HepG2 (cell line): Measurements from ENCODE around the gene PTPRCAP. TPM values are rescaled to one million over a fixed set of nuclear protein-coding genes. Genes with fewer than 3 reads are reported as not detected.

Experiments
- ARNT2 ChIP-seq: sonication (generic); formaldehyde crosslinking; IDR thresholded peaks from 2 replicates; pipeline ENCODE4 v1.8.0; 2022; ENCODE audit warnings: mild to moderate bottlenecking, low read depth, missing genetic modification reagents, moderate library complexity
- CBFB ChIP-seq: sonication (generic); formaldehyde crosslinking; IDR thresholded peaks from 2 replicates; pipeline ENCODE4 v1.4.0; 2020; ENCODE audit warnings: missing genetic modification reagents
- ETV5 ChIP-seq: IDR thresholded peaks from 2 replicates; pipeline ENCODE4 v1.6.1; 2018; ENCODE audit warnings: missing biosample characterization, missing genetic modification reagents, inconsistent platforms, borderline replicate concordance
- GABPA ChIP-seq, 2 experiments: IDR thresholded peaks; 2 replicates each; pipeline ENCODE4 v1.6.1; 2011 to 2016; ENCODE audit warnings: low read depth in 2 of 2, low read length in 1 of 2, missing biosample characterization in 1 of 2, missing genetic modification characterization in 1 of 2
- GATA4 ChIP-seq: sonication (generic); IDR thresholded peaks from 2 replicates; pipeline ENCODE4 v1.6.1; 2016; ENCODE audit warnings: antibody characterized with exemption, low read depth, borderline replicate concordance
- KAT7 ChIP-seq: IDR thresholded peaks from 2 replicates; pipeline ENCODE4 v1.6.1; 2018; ENCODE audit warnings: borderline replicate concordance, missing compliant biosample characterization
- KAT8 ChIP-seq: IDR thresholded peaks from 2 replicates; pipeline ENCODE4 v1.6.1; 2016; ENCODE audit warnings: missing genetic modification reagents, missing compliant biosample characterization
- KDM4B ChIP-seq: sonication (generic); formaldehyde crosslinking; IDR thresholded peaks from 2 replicates; pipeline ENCODE4 v1.4.0; 2020; ENCODE audit warnings: missing genetic modification reagents
- NPAS2 ChIP-seq: sonication (generic); formaldehyde crosslinking; IDR thresholded peaks from 2 replicates; pipeline ENCODE4 v1.8.0; 2022; ENCODE audit warnings: mild to moderate bottlenecking, missing genetic modification reagents, borderline replicate concordance
- RARA ChIP-seq: IDR thresholded peaks from 2 replicates; pipeline ENCODE4 v1.6.1; 2016; ENCODE audit warnings: missing genetic modification reagents, missing compliant biosample characterization
- SKI ChIP-seq: fragments of 450-650 bp; IDR thresholded peaks from one replicate; pipeline ENCODE4 v1.6.1; 2018; ENCODE audit warnings: mild to moderate bottlenecking; ENCODE audit not compliant: partially characterized antibody
- SMYD3 ChIP-seq: sonication (generic); formaldehyde crosslinking; IDR thresholded peaks from 2 replicates; pipeline ENCODE4 v1.8.1; 2023; ENCODE audit warnings: mild to moderate bottlenecking, missing genetic modification reagents
- SPEN ChIP-seq: sonication (generic); formaldehyde crosslinking; IDR thresholded peaks from 2 replicates; pipeline ENCODE4 v1.5.1; 2020; ENCODE audit warnings: low read depth, mild to moderate bottlenecking, missing genetic modification reagents
- TAF1 ChIP-seq: sonication (generic); formaldehyde crosslinking; IDR thresholded peaks from 2 replicates; pipeline ENCODE4 v1.4.0; 2020; ENCODE audit warnings: missing genetic modification reagents
- TMF1 ChIP-seq: sonication (generic); formaldehyde crosslinking; IDR thresholded peaks from 2 replicates; pipeline ENCODE4 v1.8.1; 2022; ENCODE audit warnings: low read depth, missing genetic modification reagents
- TOPORS ChIP-seq: sonication (generic); formaldehyde crosslinking; IDR thresholded peaks from 2 replicates; pipeline ENCODE4 v1.8.0; 2023; ENCODE audit warnings: mild to moderate bottlenecking, missing genetic modification reagents
- YEATS4 ChIP-seq: sonication (generic); formaldehyde crosslinking; IDR thresholded peaks from 2 replicates; pipeline ENCODE4 v1.4.0; 2020; ENCODE audit warnings: missing genetic modification reagents, borderline replicate concordance
- ZFP41 ChIP-seq: sonication (generic); formaldehyde crosslinking; IDR thresholded peaks from 2 replicates; pipeline ENCODE4 v1.4.0; 2020; ENCODE audit warnings: mild to moderate bottlenecking, missing genetic modification reagents, borderline replicate concordance
- ZFX ChIP-seq: sonication (generic); formaldehyde crosslinking; IDR thresholded peaks from 2 replicates; pipeline ENCODE4 v1.4.0; 2020; ENCODE audit warnings: mild to moderate bottlenecking, low read depth, missing genetic modification reagents, moderate library complexity
- ZNF260 ChIP-seq: sonication (generic); formaldehyde crosslinking; IDR thresholded peaks from 2 replicates; pipeline ENCODE4 v1.4.0; 2020; ENCODE audit warnings: missing genetic modification reagents, low read depth, mild to moderate bottlenecking, borderline replicate concordance
- ZNF335 ChIP-seq: sonication (generic); formaldehyde crosslinking; IDR thresholded peaks from 2 replicates; pipeline ENCODE4 v1.4.0; 2020; ENCODE audit warnings: missing genetic modification reagents
- ZNF530 ChIP-seq: sonication (generic); formaldehyde crosslinking; IDR thresholded peaks from 2 replicates; pipeline ENCODE4 v1.5.0; 2020; ENCODE audit warnings: low read depth, mild to moderate bottlenecking, missing genetic modification reagents
- ZNF546 ChIP-seq: sonication (generic); formaldehyde crosslinking; conservative IDR thresholded peaks from 2 replicates; pipeline ENCODE4 v1.8.1; 2023; ENCODE audit warnings: mild to moderate bottlenecking, missing genetic modification reagents
- polyA plus RNA-seq, 8 experiments: library from polyadenylated mRNA; depleted of rRNA in 3 of 8; stranded (reverse) in 7 of 8; unstranded in 1 of 8; fragments of >200 nt; fragmentation: Illumina TruSeq in 4 of 8; extraction: Trizol in 4 of 8; gene quantifications; 2 replicates each; pipeline versions ENCODE4 v1.2.1 to v1.2.3, GENCODE V29; 2011 to 2016; ENCODE audit warnings: low read depth in 4 of 8, missing spikeins in 1 of 8, mixed read lengths in 1 of 8; ENCODE audit not compliant: insufficient read depth in 1 of 8
- total RNA-seq, 5 experiments: library from RNA; depleted of rRNA; stranded (reverse); fragments of >200 nt; fragmentation: Illumina TruSeq; extraction: Trizol; gene quantifications; 2 replicates each; pipeline ENCODE4 v1.2.3, GENCODE V29; 2016; ENCODE audit warnings: low read depth in 1 of 5
- TF ChIP-seq, protein P1 (sequence below): sonication (generic); formaldehyde crosslinking; IDR thresholded peaks from 2 replicates; pipeline ENCODE4 v1.5.0; 2020; ENCODE audit warnings: mild to moderate bottlenecking, missing genetic modification reagents, moderate library complexity
- TF ChIP-seq, protein P2 (sequence below): IDR thresholded peaks from 2 replicates; pipeline ENCODE4 v1.6.1; 2016; ENCODE audit warnings: missing genetic modification reagents, missing compliant biosample characterization
- TF ChIP-seq, protein P3 (sequence below): sonication (generic); formaldehyde crosslinking; IDR thresholded peaks from 2 replicates; pipeline ENCODE4 v1.5.0; 2020; ENCODE audit warnings: missing genetic modification reagents
- TF ChIP-seq, protein P4 (sequence below): sonication (generic); formaldehyde crosslinking; conservative IDR thresholded peaks from 2 replicates; pipeline ENCODE4 v1.4.0; 2020; ENCODE audit warnings: missing genetic modification reagents

Gene PTPRCAP
- total and polyA plus RNA-seq, 2 of the 13 experiments (the other 11 are each of a cell fraction or from before 2014, with no cell fraction given): 0.60 to 0.70 TPM

DNA sequence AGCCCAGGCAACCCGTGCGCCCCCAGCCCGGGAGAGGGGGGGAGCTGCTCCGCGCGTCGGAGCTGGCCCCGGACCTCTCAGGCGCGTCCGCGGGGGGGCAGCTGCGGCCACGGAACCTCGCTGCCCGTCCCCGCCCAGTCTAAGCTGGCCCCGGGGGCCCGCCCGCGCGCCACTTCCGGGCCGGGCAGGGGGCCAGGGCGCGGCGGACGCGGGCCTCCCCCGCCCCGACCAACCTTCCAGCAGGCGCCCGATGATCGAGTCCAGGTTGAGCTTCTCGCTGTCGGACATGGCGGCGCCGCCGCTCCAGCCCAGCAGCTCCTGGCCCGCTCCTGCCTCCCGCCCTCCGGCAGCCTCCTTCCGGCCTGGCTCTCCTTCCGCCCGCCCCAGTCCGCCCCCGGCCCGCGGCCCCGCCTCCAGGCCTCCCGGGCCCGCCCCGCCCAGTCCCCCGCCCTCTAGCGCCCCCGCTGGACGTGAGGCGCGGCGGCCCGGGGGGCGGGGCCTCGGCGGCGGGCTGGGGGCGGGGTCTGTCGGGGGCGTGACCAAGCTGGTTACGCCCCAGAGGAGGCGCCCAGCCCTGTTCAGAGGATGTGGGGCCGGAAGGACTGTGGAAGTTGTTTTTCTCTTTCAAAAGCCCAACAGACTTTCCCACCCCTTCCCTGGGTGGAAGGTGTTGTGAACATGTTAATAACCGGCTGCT, 35.8 kb downstream of the PTPRCAP start, which contains the start of gene PPP1CA (continued):
- TF ChIP-seq ARNT2 (0 out of 2 replicates have a peak, but pooled peaks have one; percentile 42), ZNF530 (CRISPR knock-in tag) (no peak), TAF1 (peak; percentile 13; the same call in 1 of the 2 replicates), ZNF335 (no peak), GABPA (IDR thresholded peaks at IDR 0.05; ENCODE audit: low read depth, low read length) (peak; percentile 67), GABPA (CRISPR knock-in tag; IDR thresholded peaks at IDR 0.05; ENCODE audit: low read depth) (peak; percentile 55; the same call in 1 of the 2 replicates), ZNF260 (CRISPR knock-in tag) (no peak), KAT7 (CRISPR knock-in tag) (no peak), ZNF546 (0 out of 2 replicates have a peak, but pooled peaks have one; percentile 62), GATA4 (0 out of 2 replicates have a peak, but pooled peaks have one; percentile 22), TMF1 (CRISPR knock-in tag) (peak; percentile 17; the same call in 1 of the 2 replicates), KAT8 (CRISPR knock-in tag) (peak; percentile 31; the same call in 1 of the 2 replicates), SPEN (peak; percentile 70), YEATS4 (CRISPR knock-in tag) (peak; percentile 69; the same call in 1 of the 2 replicates), ETV5 (CRISPR knock-in tag) (peak; percentile 73; the same call in 1 of the 2 replicates), RARA (CRISPR knock-in tag) (no peak), SKI (peak; percentile 9), NPAS2 (CRISPR knock-in tag) (no peak), ZFX (peak; percentile 47; the same call in 1 of the 2 replicates), ZFP41 (CRISPR knock-in tag) (no peak), KDM4B (no peak), SMYD3 (CRISPR knock-in tag) (no peak), CBFB (0 out of 2 replicates have a peak, but pooled peaks have one; percentile 9), TOPORS (CRISPR knock-in tag) (no peak)
- TF ChIP-seq, protein P1, sequence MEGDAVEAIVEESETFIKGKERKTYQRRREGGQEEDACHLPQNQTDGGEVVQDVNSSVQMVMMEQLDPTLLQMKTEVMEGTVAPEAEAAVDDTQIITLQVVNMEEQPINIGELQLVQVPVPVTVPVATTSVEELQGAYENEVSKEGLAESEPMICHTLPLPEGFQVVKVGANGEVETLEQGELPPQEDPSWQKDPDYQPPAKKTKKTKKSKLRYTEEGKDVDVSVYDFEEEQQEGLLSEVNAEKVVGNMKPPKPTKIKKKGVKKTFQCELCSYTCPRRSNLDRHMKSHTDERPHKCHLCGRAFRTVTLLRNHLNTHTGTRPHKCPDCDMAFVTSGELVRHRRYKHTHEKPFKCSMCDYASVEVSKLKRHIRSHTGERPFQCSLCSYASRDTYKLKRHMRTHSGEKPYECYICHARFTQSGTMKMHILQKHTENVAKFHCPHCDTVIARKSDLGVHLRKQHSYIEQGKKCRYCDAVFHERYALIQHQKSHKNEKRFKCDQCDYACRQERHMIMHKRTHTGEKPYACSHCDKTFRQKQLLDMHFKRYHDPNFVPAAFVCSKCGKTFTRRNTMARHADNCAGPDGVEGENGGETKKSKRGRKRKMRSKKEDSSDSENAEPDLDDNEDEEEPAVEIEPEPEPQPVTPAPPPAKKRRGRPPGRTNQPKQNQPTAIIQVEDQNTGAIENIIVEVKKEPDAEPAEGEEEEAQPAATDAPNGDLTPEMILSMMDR (CRISPR knock-in tag): peak; percentile 63
- TF ChIP-seq, protein P2, sequence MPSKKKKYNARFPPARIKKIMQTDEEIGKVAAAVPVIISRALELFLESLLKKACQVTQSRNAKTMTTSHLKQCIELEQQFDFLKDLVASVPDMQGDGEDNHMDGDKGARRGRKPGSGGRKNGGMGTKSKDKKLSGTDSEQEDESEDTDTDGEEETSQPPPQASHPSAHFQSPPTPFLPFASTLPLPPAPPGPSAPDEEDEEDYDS (CRISPR knock-in tag): peak; percentile 59
- TF ChIP-seq, protein P3, sequence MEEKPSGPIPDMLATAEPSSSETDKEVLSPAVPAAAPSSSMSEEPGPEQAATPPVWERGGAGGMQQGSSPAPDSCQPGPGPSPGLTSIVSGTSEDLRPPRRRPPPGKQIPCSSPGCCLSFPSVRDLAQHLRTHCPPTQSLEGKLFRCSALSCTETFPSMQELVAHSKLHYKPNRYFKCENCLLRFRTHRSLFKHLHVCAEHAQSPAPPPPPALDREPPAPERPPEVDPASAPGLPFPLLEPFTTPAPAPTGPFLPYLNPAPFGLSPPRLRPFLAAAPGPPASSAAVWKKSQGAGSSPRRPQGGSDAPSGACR (CRISPR knock-in tag): peak; percentile 93; the same call in 1 of the 2 replicates
- TF ChIP-seq, protein P4, sequence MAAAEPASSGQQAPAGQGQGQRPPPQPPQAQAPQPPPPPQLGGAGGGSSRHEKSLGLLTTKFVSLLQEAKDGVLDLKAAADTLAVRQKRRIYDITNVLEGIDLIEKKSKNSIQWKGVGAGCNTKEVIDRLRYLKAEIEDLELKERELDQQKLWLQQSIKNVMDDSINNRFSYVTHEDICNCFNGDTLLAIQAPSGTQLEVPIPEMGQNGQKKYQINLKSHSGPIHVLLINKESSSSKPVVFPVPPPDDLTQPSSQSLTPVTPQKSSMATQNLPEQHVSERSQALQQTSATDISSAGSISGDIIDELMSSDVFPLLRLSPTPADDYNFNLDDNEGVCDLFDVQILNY (CRISPR knock-in tag): no peak
